T-helper 1 cell treated with Interleukin-12 subunit alpha and Interleukin-12 subunit beta and Interleukin-4 antibody, amounts not matched to agents 30 μg/mL and 1 μg/mL, for 36 hours (primary cell): Measurements from ENCODE around the gene LRRC8C.

Experiments
- H3K27ac Mint-ChIP-seq: one replicate; pipeline ENCODE4 v1.8.0; 2021; ENCODE audit warnings: mild to moderate bottlenecking, mixed read lengths
- H3K27me3 Mint-ChIP-seq: one replicate; pipeline ENCODE4 v1.8.0; 2021; ENCODE audit warnings: low read depth, mixed read lengths
- H3K36me3 Mint-ChIP-seq: one replicate; pipeline ENCODE4 v1.8.0; 2021; ENCODE audit warnings: low read depth, mixed read lengths
- H3K4me1 Mint-ChIP-seq: one replicate; pipeline ENCODE4 v1.8.0; 2021; ENCODE audit warnings: low read depth, mixed read lengths
- H3K4me3 Mint-ChIP-seq: one replicate; pipeline ENCODE4 v1.8.0; 2021; ENCODE audit warnings: mild to moderate bottlenecking, moderate library complexity, mixed read lengths
- H3K9me3 Mint-ChIP-seq: one replicate; pipeline ENCODE4 v1.8.0; 2021; ENCODE audit warnings: mixed read lengths

The LRRC8C gene

DNA sequence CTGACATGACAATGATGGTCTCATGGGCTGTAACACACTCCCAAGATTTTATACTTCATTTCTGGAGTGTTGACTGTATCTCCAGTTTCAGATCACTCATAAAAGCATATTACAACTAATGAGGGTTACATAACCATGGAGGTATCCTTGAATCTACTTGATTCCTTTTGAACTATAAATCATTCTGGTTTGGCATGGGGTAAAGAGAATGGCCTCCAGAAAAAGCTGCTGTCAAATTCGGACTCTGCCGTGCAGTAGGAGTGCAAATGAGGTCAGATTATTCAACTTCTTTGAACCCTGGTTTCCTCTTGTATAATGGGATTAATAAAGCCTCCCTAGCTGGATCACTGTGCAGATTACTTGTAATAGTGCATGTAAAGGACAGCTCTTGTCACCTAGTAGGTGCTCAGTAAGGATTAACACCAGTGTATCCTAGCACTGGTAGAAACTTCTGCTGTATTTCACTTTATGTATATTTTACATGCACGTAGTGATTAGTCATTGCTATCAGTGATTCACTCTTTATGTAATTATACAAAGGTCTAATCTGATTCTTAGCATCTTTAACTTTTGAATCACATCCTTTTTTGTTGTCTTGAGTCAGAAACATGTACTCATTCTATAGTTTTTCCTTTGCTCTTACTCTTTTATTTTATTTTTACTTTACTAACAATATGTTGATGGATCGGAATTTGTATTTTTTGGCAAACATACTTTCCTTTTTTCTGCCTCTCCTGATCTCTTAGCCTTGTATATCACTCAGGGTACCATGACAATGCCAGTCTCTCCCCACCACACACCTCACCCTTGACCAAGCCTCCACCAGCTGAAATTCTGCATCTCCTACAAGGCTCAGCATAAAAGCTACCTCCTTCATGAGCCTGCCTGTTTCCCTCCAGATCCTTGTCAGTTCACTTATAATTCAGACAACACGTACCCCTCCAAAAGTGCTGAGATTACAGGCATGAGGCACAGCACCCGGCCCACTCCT is 3.2 kb downstream of the LRRC8C start:
- H3K27me3 Mint-ChIP-seq, result no peaks in the 10 kb centered on the region
- H3K9me3 Mint-ChIP-seq, result no peaks in the 10 kb centered on the region
- peak overlapping the region; percentile 71 for H3K4me3 Mint-ChIP-seq
- H3K4me1 Mint-ChIP-seq, result peaks cover 49% of the 10 kb centered on the region
- H3K36me3 Mint-ChIP-seq, result peaks cover 29% of the 10 kb centered on the region
- peak overlapping the region; percentile 84 for H3K27ac Mint-ChIP-seq

DNA sequence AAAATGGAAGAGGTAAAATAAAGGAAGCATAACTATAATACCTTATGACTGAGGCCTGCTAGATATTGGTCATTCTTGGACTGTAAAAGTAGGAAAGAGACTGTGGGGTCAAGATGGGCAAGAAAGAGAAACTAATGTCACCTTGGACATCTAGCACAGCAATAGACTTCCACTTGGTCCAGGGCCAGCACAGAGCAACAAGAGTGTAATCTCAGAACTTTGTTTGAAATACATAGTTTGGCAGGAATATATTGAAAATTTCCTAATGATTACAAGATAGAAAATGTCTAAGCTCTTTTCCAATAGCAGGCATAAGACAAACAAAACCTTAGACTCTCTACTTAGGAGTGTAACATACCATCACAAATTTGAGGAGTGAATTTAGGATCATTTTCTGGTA is 4.6 kb downstream of the LRRC8C start:
- H3K4me3 Mint-ChIP-seq, result no peak overlapping the region
- H3K36me3 Mint-ChIP-seq, result peaks cover 32% of the 10 kb centered on the region
- no peaks in the 10 kb centered on the region for H3K9me3 Mint-ChIP-seq
- H3K27ac Mint-ChIP-seq, result no peak overlapping the region
- H3K27me3 Mint-ChIP-seq, result no peaks in the 10 kb centered on the region
- peaks cover 48% of the 10 kb centered on the region for H3K4me1 Mint-ChIP-seq

DNA sequence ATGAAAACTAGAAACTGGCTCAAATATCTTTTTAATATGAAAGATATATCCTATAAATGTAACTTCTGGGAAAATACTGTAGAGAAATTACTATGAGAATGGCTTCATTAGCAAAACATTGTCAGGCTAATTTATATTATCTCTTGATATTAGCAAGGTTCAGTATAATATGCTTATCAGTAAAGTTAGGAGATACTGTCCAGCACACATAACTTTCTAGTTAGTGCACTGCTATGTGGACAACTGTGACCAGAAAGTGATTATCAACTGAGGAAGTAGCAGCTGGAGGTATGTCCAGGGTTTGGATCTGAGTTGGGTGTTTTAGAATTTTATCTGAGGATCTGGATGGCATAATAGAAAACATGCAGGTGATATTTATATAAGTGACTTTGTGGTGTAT is 7.5 kb downstream of the LRRC8C start:
- Mint-ChIP-seq H3K36me3 (peaks cover 48% of the 10 kb centered on the region), H3K9me3 (peaks cover 10% of the 10 kb centered on the region), H3K27me3 (no peaks in the 10 kb centered on the region), H3K27ac (no peak overlapping the region), H3K4me1 (peaks cover 61% of the 10 kb centered on the region), H3K4me3 (no peak overlapping the region)

DNA sequence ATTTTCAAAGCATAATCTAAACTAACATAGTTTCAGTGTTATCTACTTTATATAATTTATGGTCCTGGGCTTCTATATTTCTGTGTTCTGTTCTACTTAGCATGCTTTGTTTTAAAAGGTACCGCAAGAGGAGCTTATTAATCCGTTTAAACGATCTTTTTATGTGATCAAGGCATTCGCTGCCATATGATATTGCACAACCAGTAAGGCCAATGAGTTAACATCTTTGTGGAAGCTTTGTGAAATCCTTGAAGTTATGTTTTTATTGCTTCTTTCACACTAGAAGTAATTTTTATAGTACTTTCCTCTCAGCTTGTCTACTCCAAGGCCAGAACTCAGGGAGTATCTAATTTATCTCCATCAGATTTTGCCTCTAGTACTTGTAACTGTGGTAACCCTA is 8.9 kb downstream of the LRRC8C start:
- peaks cover 22% of the 10 kb centered on the region for H3K9me3 Mint-ChIP-seq
- H3K36me3 Mint-ChIP-seq, result peaks cover 46% of the 10 kb centered on the region
- no peak overlapping the region for H3K4me3 Mint-ChIP-seq
- H3K27me3 Mint-ChIP-seq, result no peaks in the 10 kb centered on the region
- H3K27ac Mint-ChIP-seq, result no peak overlapping the region
- peaks cover 48% of the 10 kb centered on the region for H3K4me1 Mint-ChIP-seq

DNA sequence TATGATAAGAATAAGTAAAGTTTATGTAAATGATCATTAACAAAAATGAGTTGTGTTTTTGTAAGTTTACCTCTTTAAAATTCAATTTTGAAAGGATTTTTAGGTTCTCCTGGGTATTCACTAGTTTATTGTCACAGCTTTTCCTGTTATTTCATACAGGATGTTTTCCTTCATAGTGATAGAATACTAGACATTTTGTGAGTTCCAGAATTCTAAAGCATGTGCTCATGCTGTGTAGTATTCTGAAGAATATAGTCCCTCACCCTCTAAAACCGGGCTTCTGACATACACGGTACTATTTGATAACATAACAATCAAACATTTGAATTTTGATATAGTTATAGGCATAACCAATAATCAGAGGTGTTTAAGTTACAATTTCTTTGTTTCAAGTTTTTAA is 10.7 kb downstream of the LRRC8C start:
- Mint-ChIP-seq H3K36me3 (peaks cover 44% of the 10 kb centered on the region), H3K9me3 (peaks cover 22% of the 10 kb centered on the region), H3K4me1 (peaks cover 42% of the 10 kb centered on the region), H3K27me3 (no peaks in the 10 kb centered on the region), H3K4me3 (no peak overlapping the region), H3K27ac (no peak overlapping the region)

DNA sequence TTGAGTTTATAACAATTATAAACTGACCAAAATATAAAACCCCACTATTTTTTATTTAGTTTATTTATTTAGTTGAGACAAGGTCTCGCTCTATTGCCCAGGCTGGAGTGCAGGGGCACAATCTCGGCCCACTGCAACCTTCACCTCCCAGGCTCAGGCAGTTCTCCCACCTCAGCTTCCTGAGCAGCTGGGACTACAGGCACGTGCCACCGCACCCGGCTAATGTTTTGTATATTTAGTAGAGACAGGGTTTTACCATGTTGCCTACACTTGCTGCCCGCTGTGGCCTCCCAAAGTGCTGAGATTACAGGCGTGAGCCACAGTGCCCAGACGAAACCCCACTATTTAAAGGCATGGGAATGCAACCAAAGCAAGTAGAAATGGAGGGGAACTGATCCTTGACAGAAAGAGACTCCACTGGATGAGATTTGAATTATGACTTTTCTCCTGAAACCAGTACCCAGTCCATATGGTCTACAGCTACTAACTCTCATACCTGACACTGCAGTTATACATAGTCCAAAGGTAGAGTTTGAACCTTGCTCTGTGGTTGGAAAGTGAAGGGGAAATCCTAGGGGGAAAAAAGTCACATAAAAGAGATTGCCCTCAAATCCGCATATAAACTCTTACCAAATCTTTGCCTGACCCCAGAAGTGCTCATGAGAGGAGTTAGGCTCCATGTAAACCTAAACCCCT is 11.3 kb downstream of the LRRC8C start:
- H3K36me3 Mint-ChIP-seq, result peaks cover 47% of the 10 kb centered on the region
- H3K9me3 Mint-ChIP-seq, result peaks cover 22% of the 10 kb centered on the region
- H3K4me3 Mint-ChIP-seq, result no peak overlapping the region
- H3K4me1 Mint-ChIP-seq, result peaks cover 44% of the 10 kb centered on the region
- H3K27me3 Mint-ChIP-seq, result no peaks in the 10 kb centered on the region
- no peak overlapping the region for H3K27ac Mint-ChIP-seq

DNA sequence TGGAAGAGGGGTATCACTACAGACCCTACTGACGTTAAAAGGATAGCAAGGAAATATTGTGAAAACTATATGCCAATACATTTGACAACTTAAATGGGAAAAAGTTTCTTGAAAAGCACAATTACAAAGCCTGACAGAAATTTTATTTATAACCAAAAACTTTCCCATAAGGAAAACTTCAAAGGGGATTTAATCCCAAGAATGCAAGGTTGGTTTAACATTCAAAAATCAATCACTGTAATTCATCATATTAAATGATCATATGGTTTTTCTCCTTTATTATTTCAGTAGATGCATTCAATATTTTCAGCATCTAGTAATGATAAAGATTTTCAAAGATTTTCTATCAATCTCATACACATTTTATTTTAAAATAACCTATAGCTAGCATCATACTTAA is 13.3 kb downstream of the LRRC8C start:
- no peak overlapping the region for H3K4me3 Mint-ChIP-seq
- H3K27ac Mint-ChIP-seq, result no peak overlapping the region
- peaks cover 46% of the 10 kb centered on the region for H3K36me3 Mint-ChIP-seq
- H3K9me3 Mint-ChIP-seq, result peaks cover 22% of the 10 kb centered on the region
- H3K4me1 Mint-ChIP-seq, result peaks cover 54% of the 10 kb centered on the region
- H3K27me3 Mint-ChIP-seq, result no peaks in the 10 kb centered on the region

DNA sequence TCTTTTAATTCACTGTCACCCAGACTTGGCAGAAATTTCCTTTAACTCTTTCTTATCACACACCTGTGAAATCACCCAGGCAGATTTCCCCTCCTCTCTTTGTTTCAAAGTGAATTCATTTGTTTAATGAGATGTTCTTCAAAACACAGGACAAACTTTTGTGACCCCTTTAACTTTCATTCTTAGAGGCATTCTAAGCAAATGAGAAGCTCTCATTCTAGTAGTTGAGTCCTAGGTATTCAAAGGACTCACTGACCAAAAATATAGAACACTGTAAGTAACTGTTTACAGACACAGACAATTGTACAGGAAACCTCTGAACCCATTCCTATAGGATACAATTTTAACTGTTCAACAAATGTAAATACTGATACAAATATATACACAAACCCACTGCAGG is 16.9 kb downstream of the LRRC8C start:
- Mint-ChIP-seq H3K27me3 (no peaks in the 10 kb centered on the region), H3K4me1 (peaks cover 54% of the 10 kb centered on the region), H3K4me3 (no peak overlapping the region), H3K9me3 (peaks cover 19% of the 10 kb centered on the region), H3K27ac (peak overlapping the region; percentile 2), H3K36me3 (peaks cover 38% of the 10 kb centered on the region)

DNA sequence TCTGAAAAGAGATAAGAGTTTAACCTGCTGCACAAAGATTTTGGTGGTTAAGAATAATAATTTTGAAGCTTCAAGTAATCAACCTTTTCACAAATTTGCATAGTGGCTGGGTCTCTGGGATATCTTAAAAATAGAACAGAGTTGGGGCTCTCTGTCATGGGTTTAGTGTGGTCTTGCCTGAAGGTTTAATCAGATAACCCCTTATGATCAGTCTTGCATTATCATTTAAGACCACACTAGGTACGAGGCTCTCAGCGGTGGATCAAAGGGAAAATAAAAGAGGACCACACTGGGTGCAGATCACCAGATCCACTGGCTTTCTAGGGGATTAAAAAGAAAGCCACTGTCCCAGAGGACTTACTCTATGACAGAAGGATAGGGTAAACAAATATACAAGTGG is 19.5 kb downstream of the LRRC8C start:
- Mint-ChIP-seq H3K4me3 (no peak overlapping the region), H3K27ac (peak overlapping the region; percentile 2), H3K36me3 (peaks cover 29% of the 10 kb centered on the region), H3K27me3 (no peaks in the 10 kb centered on the region), H3K4me1 (peaks cover 68% of the 10 kb centered on the region), H3K9me3 (no peaks in the 10 kb centered on the region)

DNA sequence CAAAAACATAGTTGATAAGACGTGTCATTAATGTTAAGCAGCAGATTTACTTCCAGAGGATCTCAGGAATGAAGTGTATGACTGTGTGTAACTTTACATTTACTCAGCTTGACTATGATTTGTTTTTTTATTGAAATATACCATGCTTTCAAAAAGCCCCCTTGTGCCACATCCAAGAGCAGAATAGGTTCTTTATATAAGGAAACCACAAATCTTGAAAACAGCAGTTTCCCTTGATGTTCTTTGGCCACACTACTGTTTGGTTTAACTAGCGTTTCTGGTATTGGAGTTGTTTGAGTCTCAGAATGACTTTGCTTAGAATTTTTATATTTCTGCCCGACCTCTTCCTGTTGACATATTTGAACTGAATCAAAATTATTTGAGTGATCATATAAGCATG is 25.0 kb downstream of the LRRC8C start:
- Mint-ChIP-seq H3K27ac (peak overlapping the region; percentile 54), H3K4me3 (peak overlapping the region; percentile 10), H3K9me3 (no peaks in the 10 kb centered on the region), H3K27me3 (no peaks in the 10 kb centered on the region), H3K36me3 (peaks cover 39% of the 10 kb centered on the region), H3K4me1 (peaks cover 70% of the 10 kb centered on the region)

DNA sequence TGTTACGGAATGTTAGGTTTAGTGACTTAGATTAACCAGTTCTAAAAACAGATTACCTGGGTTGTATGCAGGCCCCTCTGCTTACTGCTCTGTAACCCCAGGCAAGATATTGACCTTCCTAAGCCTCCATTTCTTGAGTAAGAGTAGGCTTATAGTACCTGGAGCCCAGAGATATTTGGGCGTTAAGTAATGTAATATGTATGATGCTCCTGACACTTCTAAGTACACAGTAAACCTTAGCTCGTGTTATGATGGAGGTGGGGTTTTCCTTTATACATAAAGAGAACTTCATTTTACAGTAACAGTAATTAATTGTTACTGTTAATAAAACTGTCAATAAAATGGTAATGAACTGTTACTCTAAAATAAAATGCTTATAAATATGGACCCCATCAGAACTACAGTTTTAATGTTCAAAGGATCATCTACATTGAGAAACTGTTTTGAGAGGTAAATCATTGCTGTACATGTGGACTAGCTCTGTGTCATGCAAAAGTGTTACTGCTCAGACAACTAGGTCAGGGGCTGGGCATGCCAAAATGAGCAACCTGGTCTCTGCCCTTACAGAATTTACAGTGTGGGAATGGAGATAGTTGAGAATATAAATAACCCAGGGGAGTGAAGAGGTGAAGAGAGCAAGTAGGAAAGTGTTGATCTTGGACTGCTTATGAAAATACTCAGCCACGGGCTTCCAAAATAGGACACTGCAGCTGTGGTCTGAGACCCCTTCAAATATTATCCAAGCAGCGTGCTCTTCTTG is 26.6 kb downstream of the LRRC8C start:
- Mint-ChIP-seq H3K4me1 (peaks cover 72% of the 10 kb centered on the region), H3K4me3 (peak overlapping the region; percentile 57), H3K27me3 (no peaks in the 10 kb centered on the region), H3K27ac (peak overlapping the region; percentile 81), H3K36me3 (peaks cover 48% of the 10 kb centered on the region), H3K9me3 (peaks cover 8% of the 10 kb centered on the region)

DNA sequence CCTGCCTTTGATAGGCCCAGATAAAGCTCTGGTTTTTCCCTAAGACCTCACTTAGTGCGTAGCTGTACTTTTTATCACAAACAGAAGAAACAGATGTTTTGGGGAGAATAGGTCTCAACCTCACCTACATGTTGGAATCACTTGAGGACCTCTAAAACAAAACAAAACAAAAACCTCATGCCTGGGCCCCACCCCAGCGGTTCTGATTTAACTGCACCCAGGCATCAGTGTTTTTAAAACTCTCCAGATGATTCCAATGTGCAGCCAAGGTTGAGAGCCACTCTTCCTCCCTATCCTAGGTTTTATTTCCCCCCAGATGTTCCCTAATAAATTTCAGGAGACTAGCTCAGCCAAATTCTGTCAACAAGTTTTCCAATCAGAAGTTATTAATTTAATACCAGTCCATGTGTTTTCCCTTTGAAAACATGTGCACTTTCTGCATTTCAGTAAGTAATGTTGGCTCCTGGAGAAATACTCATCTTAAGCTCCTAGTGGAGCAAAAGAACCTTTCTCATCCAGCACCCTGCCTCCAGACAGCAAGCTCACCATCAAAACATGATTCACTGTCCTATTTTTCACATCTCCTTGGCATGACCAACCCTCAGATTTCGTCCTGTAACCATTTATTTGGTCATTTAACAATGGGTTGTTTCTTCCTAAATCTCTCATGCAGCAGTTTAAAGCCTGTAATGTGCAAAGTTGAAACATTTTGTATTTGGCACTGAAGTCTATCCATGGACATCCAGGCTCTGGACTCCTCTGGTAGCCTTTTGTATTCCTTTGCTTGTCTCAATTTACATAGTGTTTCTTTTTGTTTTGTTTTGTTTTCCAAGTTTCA is 27.5 kb downstream of the LRRC8C start:
- peaks cover 8% of the 10 kb centered on the region for H3K9me3 Mint-ChIP-seq

DNA sequence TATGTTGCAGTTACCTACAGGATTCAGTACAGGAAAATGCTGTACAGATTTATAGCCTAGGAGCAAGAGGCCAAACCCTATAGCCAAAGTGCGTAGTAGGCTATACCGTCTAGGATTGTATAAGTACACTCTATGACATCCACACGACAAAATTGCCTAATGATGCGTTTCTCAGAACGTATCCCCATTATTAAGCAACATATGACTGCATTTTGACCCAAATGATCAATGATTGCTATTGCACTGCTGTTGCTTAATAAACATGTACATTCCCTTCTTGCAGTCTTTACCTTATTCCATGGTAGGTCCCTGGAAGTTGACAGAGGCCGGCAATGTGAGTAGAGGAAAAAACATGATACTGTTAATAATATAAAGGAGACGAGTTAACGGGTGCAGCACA is 33.0 kb downstream of the LRRC8C start:
- Mint-ChIP-seq H3K36me3 (peaks cover 41% of the 10 kb centered on the region), H3K4me3 (no peak overlapping the region), H3K9me3 (peaks cover 8% of the 10 kb centered on the region), H3K27ac (no peak overlapping the region), H3K4me1 (peaks cover 65% of the 10 kb centered on the region), H3K27me3 (no peaks in the 10 kb centered on the region)

More for the DNA sequence above, 27.5 kb downstream of the LRRC8C start:
- Mint-ChIP-seq H3K4me1 (peaks cover 69% of the 10 kb centered on the region), H3K4me3 (no peak overlapping the region), H3K27me3 (no peaks in the 10 kb centered on the region), H3K36me3 (peaks cover 46% of the 10 kb centered on the region), H3K27ac (peak overlapping the region; percentile 28)

DNA sequence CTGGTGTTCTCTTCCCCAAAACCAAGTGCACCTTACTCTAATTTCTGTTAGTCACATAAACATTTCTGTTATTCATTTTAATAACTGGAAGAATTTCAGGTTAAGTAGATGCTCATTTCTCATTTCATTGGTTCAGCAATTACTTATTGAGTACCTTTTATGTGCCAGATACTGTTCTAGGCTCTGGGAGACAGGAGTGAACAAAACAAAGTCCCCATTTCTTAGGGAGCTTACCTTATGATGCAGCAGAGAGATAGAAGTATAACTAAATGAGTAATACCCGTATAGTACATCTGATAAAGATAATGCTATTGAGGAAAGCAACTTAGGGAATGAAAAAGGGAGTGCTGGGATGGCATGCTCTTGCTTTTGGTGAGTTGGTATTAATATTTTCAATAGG is 33.7 kb downstream of the LRRC8C start:
- Mint-ChIP-seq H3K27ac (no peak overlapping the region), H3K27me3 (no peaks in the 10 kb centered on the region), H3K36me3 (peaks cover 38% of the 10 kb centered on the region), H3K9me3 (peaks cover 8% of the 10 kb centered on the region), H3K4me3 (no peak overlapping the region), H3K4me1 (peaks cover 66% of the 10 kb centered on the region)
